DOHH2 (cell line): Measurements from ENCODE around the gene GALNT3.

Experiments used
- EZH2phosphoT487 ChIP-seq: fragments of 200-600 bp; sonication (generic); IDR thresholded peaks from 2 replicates; pipeline ENCODE4 v1.6.1; 2017; ENCODE audit warnings: borderline replicate concordance, mild to moderate bottlenecking, antibody characterized with exemption, low read length, moderate library complexity, mixed read lengths
- TF ChIP-seq, protein P1 (sequence below): fragments of 200-600 bp; sonication (generic); IDR thresholded peaks from one replicate; pipeline ENCODE4 v1.5.1; 2014; ENCODE audit warnings: antibody characterized with exemption, mild to moderate bottlenecking, low read depth, low read length; ENCODE audit not compliant: poor library complexity, severe bottlenecking

DNA sequence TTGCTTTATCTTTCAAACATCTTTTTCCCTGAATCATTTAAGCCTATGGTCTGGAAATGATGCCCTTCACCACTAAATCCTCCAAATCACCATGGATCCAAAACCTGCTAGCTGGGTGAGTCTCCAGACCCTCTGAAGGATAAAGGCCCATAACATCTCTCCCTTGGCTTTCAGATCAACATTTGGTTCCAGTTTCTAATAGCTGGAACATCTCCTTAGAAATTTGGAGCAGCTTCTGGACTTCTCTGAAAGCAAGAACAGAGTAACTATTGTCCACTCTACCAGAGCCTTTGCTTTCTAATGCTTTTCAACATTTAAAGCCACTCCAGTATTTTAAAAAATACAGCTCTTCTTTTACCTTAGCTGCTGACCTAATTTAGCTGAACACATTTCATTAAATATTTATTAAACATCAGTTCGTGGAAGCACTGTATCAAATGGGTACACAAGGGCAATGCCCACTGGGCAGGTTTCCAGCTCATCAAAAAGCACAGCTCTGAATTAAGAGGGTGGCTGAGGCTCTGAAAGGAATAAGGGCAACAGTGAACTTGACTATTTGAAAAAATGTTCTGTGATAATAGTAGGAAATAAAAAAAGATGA lies 75.3 kb downstream of the GALNT3 start:
- TF ChIP-seq, protein P1, sequence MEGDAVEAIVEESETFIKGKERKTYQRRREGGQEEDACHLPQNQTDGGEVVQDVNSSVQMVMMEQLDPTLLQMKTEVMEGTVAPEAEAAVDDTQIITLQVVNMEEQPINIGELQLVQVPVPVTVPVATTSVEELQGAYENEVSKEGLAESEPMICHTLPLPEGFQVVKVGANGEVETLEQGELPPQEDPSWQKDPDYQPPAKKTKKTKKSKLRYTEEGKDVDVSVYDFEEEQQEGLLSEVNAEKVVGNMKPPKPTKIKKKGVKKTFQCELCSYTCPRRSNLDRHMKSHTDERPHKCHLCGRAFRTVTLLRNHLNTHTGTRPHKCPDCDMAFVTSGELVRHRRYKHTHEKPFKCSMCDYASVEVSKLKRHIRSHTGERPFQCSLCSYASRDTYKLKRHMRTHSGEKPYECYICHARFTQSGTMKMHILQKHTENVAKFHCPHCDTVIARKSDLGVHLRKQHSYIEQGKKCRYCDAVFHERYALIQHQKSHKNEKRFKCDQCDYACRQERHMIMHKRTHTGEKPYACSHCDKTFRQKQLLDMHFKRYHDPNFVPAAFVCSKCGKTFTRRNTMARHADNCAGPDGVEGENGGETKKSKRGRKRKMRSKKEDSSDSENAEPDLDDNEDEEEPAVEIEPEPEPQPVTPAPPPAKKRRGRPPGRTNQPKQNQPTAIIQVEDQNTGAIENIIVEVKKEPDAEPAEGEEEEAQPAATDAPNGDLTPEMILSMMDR: no peak
- no peak for TF ChIP-seq EZH2phosphoT487
